HepG2 (cell line): ENCODE results near the gene KDM6B. TPM values are rescaled to one million over a fixed set of nuclear protein-coding genes. Genes with fewer than 3 reads are reported as not detected.
A peak's percentile ranks its signal among the peaks of the same experiment; 100 is the strongest.

Experiments
- ATF4 ChIP-seq, 2 experiments: fragments of 450-650 bp in 1 of 2; sonication (generic) in 1 of 2; formaldehyde crosslinking; IDR thresholded peaks; 2 replicates each; pipeline versions ENCODE4 v1.5.0 to v1.8.0; 2020 to 2022; ENCODE audit warnings: mild to moderate bottlenecking in 1 of 2, missing genetic modification reagents in 1 of 2
- KLF16 ChIP-seq, 2 experiments: sonication (generic) in 1 of 2; formaldehyde crosslinking in 1 of 2; IDR thresholded peaks; 2 replicates each; pipeline versions ENCODE4 v1.6.1 to v1.8.0; 2016 to 2023; ENCODE audit warnings: missing genetic modification reagents in 2 of 2, missing compliant biosample characterization in 1 of 2
- LCORL ChIP-seq, 2 experiments: fragments of 450-650 bp in 1 of 2; sonication (generic) in 1 of 2; formaldehyde crosslinking in 1 of 2; IDR thresholded peaks; 2 replicates each; pipeline versions ENCODE4 v1.5.0 to v1.6.1; 2017 to 2020; ENCODE audit warnings: antibody characterized with exemption in 1 of 2, missing genetic modification reagents in 1 of 2
- PITX1 ChIP-seq: sonication (generic); formaldehyde crosslinking; IDR thresholded peaks from 2 replicates; pipeline ENCODE4 v1.5.1; 2020; ENCODE audit warnings: mild to moderate bottlenecking, missing genetic modification reagents
- POLR2A ChIP-seq, 2 experiments: IDR thresholded peaks; 2 replicates each; pipeline ENCODE4 v1.6.1; 2011; ENCODE audit warnings: low read depth in 2 of 2, low read length in 2 of 2, mild to moderate bottlenecking in 1 of 2, moderate library complexity in 1 of 2; ENCODE audit not compliant: insufficient read depth in 1 of 2
- RFX3 ChIP-seq: IDR thresholded peaks from 2 replicates; pipeline ENCODE4 v1.6.1; 2016; ENCODE audit warnings: missing biosample characterization, missing genetic modification reagents
- RNF219 ChIP-seq: sonication (generic); formaldehyde crosslinking; IDR thresholded peaks from 2 replicates; pipeline ENCODE4 v1.5.0; 2020; ENCODE audit warnings: mild to moderate bottlenecking, missing genetic modification reagents
- SKI ChIP-seq: fragments of 450-650 bp; IDR thresholded peaks from one replicate; pipeline ENCODE4 v1.6.1; 2018; ENCODE audit warnings: mild to moderate bottlenecking; ENCODE audit not compliant: partially characterized antibody
- SMAD3 ChIP-seq: sonication (generic); formaldehyde crosslinking; IDR thresholded peaks from 2 replicates; pipeline ENCODE4 v1.4.0; 2020; ENCODE audit warnings: missing genetic modification reagents
- TAF1 ChIP-seq: sonication (generic); formaldehyde crosslinking; IDR thresholded peaks from 2 replicates; pipeline ENCODE4 v1.4.0; 2020; ENCODE audit warnings: missing genetic modification reagents
- ZBTB7A ChIP-seq: sonication (generic); formaldehyde crosslinking; IDR thresholded peaks from 2 replicates; pipeline ENCODE4 v1.8.0; 2022; ENCODE audit warnings: mild to moderate bottlenecking, missing genetic modification reagents
- ZGPAT ChIP-seq: IDR thresholded peaks from 2 replicates; pipeline ENCODE4 v1.6.1; 2016; ENCODE audit warnings: mild to moderate bottlenecking
- ZNF496 ChIP-seq: sonication (generic); formaldehyde crosslinking; IDR thresholded peaks from 2 replicates; pipeline ENCODE4 v1.8.1; 2023; ENCODE audit warnings: mild to moderate bottlenecking, moderate library complexity, missing genetic modification reagents; ENCODE audit not compliant: insufficient replicate concordance
- ZNF558 ChIP-seq: sonication (generic); formaldehyde crosslinking; IDR thresholded peaks from 2 replicates; pipeline ENCODE4 v1.9.0; 2022; ENCODE audit warnings: mild to moderate bottlenecking, missing genetic modification reagents, borderline replicate concordance
- ZNF891 ChIP-seq: sonication (generic); formaldehyde crosslinking; IDR thresholded peaks from 2 replicates; pipeline ENCODE4 v1.5.0; 2020; ENCODE audit warnings: mild to moderate bottlenecking, missing genetic modification reagents
- ZSCAN29 ChIP-seq: sonication (generic); formaldehyde crosslinking; conservative IDR thresholded peaks from 2 replicates; pipeline ENCODE4 v1.4.0; 2020; ENCODE audit warnings: mild to moderate bottlenecking, missing genetic modification reagents
- polyA plus RNA-seq, 8 experiments: library from polyadenylated mRNA; depleted of rRNA in 3 of 8; stranded (reverse) in 7 of 8; unstranded in 1 of 8; fragments of >200 nt; fragmentation: Illumina TruSeq in 4 of 8; extraction: Trizol in 4 of 8; gene quantifications; 2 replicates each; pipeline versions ENCODE4 v1.2.1 to v1.2.3, GENCODE V29; 2011 to 2016; ENCODE audit warnings: low read depth in 4 of 8, missing spikeins in 1 of 8, mixed read lengths in 1 of 8; ENCODE audit not compliant: insufficient read depth in 1 of 8
- total RNA-seq, 5 experiments: library from RNA; depleted of rRNA; stranded (reverse); fragments of >200 nt; fragmentation: Illumina TruSeq; extraction: Trizol; gene quantifications; 2 replicates each; pipeline ENCODE4 v1.2.3, GENCODE V29; 2016; ENCODE audit warnings: low read depth in 1 of 5
- TF ChIP-seq, protein P1 (sequence below): sonication (generic); formaldehyde crosslinking; IDR thresholded peaks from 2 replicates; pipeline ENCODE4 v1.9.0; 2021; ENCODE audit warnings: mild to moderate bottlenecking, missing genetic modification reagents

Gene KDM6B
- total and polyA plus RNA-seq, 2 of the 13 experiments (the other 11 are each of a cell fraction or from before 2014, with no cell fraction given) = 1.3 to 2.1 TPM

DNA sequence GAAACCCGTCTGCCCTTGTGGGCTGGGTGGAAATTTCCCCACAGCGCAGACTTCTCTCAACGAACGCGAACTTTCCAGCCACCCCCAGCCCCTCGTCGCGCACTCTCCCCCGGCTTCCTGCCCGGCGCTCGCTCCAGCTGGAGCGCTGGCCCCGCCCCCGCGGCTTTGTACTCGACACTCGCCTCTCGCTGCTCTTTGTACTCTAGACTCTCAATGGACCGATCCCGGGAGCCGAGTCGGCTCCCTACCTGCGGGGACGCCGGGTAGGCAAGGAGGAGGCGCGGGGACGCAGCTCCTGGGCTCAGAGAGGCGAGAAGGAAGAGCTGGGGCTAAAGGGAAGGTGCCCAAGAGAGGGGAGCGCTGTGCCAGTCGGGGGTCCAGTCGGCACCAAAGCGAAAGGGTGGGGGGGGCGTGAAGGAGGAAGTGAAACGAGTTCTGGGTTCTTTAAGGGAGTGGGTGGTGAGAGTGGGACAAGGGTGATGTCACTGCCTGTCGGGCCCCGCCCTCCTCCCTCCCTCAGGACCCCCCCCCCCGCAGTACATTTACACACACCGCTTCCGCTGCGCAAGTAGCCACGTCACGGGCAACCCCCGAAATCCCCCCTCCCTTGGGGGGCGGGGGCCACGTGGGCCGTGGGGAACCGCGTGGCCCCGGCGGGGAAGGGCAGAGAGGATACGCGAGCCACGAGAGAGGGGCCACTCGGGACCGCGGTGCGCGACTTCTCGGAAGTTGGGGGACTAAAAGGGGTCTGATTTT, 9.7 kb downstream of the KDM6B start (continued):
- TF ChIP-seq, protein P1, sequence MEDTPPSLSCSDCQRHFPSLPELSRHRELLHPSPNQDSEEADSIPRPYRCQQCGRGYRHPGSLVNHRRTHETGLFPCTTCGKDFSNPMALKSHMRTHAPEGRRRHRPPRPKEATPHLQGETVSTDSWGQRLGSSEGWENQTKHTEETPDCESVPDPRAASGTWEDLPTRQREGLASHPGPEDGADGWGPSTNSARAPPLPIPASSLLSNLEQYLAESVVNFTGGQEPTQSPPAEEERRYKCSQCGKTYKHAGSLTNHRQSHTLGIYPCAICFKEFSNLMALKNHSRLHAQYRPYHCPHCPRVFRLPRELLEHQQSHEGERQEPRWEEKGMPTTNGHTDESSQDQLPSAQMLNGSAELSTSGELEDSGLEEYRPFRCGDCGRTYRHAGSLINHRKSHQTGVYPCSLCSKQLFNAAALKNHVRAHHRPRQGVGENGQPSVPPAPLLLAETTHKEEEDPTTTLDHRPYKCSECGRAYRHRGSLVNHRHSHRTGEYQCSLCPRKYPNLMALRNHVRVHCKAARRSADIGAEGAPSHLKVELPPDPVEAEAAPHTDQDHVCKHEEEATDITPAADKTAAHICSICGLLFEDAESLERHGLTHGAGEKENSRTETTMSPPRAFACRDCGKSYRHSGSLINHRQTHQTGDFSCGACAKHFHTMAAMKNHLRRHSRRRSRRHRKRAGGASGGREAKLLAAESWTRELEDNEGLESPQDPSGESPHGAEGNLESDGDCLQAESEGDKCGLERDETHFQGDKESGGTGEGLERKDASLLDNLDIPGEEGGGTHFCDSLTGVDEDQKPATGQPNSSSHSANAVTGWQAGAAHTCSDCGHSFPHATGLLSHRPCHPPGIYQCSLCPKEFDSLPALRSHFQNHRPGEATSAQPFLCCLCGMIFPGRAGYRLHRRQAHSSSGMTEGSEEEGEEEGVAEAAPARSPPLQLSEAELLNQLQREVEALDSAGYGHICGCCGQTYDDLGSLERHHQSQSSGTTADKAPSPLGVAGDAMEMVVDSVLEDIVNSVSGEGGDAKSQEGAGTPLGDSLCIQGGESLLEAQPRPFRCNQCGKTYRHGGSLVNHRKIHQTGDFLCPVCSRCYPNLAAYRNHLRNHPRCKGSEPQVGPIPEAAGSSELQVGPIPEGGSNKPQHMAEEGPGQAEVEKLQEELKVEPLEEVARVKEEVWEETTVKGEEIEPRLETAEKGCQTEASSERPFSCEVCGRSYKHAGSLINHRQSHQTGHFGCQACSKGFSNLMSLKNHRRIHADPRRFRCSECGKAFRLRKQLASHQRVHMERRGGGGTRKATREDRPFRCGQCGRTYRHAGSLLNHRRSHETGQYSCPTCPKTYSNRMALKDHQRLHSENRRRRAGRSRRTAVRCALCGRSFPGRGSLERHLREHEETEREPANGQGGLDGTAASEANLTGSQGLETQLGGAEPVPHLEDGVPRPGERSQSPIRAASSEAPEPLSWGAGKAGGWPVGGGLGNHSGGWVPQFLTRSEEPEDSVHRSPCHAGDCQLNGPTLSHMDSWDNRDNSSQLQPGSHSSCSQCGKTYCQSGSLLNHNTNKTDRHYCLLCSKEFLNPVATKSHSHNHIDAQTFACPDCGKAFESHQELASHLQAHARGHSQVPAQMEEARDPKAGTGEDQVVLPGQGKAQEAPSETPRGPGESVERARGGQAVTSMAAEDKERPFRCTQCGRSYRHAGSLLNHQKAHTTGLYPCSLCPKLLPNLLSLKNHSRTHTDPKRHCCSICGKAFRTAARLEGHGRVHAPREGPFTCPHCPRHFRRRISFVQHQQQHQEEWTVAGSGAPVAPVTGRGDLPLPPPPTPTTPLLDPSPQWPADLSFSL (CRISPR knock-in tag) = 0 out of 2 replicates have a peak, but pooled peaks have one; percentile 0
- TF ChIP-seq ATF4 (CRISPR knock-in tag; IDR thresholded peaks at IDR 0.05) (peak in 1 of 2 experiments; percentile 18; a peak in 1 of 4 replicates), ZGPAT (peak; percentile 67), RNF219 (CRISPR knock-in tag) (no peak), ZNF496 (CRISPR knock-in tag) (no peak), ZBTB7A (peak; percentile 29; the same call in 1 of the 2 replicates), PITX1 (CRISPR knock-in tag) (peak; percentile 33; the same call in 1 of the 2 replicates), TAF1 (CRISPR knock-in tag) (peak; percentile 27; the same call in 1 of the 2 replicates), LCORL (IDR thresholded peaks at IDR 0.05) (no peak), LCORL (CRISPR knock-in tag; IDR thresholded peaks at IDR 0.05) (peak; percentile 19; the same call in 1 of the 2 replicates), ZNF558 (peak; percentile 65; the same call in 1 of the 2 replicates), SMAD3 (no peak; the same call in 1 of the 2 replicates), SKI (peak; percentile 71), POLR2A (IDR thresholded peaks at IDR 0.05; ENCODE audit: insufficient read depth in 1 of 2, low read depth in 2 of 2, low read length in 2 of 2) (peak; percentile 58 to 69; a peak in 3 of 4 replicates), ZNF891 (no peak), ZSCAN29 (CRISPR knock-in tag) (no peak), RFX3 (CRISPR knock-in tag) (no peak), KLF16 (CRISPR knock-in tag; IDR thresholded peaks at IDR 0.05) (0 out of 4 replicates have a peak, but pooled peaks of 1 of the 2 experiments have one; percentile 9)
